Transverse colon (tissue), 4 donors: ENCODE measurements around the gene ABCA5.

Experiments
- POLR2AphosphoS5 ChIP-seq, 3 donors: sonication (generic); formaldehyde crosslinking; IDR thresholded peaks; one replicate each; pipeline ENCODE4 v1.6.1; 2016; ENCODE audit warnings: antibody characterized with exemption in 3 of 3
- TF ChIP-seq, protein P1 (sequence below), 5 experiments: fragments of 200-600 bp in 3 of 5; fragments of 450-650 bp in 2 of 5; sonication (generic) in 3 of 5; IDR thresholded peaks; 1 replicate in 2 of 5; 2 replicates in 3 of 5; pipeline ENCODE4 v1.5.1; 2016 to 2017; ENCODE audit warnings: antibody characterized with exemption in 5 of 5, inconsistent platforms in 3 of 5, mild to moderate bottlenecking in 2 of 5, moderate library complexity in 1 of 5

DNA sequence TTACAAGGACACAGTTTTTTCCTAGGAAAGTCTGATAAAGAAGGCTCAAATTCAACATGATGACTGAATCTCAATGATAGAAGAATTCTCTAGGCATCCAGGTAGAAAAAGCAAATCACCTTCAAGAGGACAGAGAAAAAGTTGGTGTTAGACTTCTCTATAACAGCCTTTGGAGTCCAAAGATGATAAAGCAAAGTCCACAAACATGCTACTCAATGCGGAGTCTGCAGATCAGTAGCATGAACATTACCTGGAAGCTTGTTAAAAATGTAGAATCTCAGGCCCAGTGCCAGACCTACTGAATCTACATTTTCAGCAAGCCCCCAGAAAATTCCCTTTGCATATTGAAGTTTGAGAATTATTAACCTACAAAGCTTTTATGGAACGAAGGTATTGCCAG is 46.1 kb upstream of the ABCA5 start:
- no peak for TF ChIP-seq POLR2AphosphoS5 (IDR thresholded peaks at IDR 0.05)
- TF ChIP-seq, protein P1, sequence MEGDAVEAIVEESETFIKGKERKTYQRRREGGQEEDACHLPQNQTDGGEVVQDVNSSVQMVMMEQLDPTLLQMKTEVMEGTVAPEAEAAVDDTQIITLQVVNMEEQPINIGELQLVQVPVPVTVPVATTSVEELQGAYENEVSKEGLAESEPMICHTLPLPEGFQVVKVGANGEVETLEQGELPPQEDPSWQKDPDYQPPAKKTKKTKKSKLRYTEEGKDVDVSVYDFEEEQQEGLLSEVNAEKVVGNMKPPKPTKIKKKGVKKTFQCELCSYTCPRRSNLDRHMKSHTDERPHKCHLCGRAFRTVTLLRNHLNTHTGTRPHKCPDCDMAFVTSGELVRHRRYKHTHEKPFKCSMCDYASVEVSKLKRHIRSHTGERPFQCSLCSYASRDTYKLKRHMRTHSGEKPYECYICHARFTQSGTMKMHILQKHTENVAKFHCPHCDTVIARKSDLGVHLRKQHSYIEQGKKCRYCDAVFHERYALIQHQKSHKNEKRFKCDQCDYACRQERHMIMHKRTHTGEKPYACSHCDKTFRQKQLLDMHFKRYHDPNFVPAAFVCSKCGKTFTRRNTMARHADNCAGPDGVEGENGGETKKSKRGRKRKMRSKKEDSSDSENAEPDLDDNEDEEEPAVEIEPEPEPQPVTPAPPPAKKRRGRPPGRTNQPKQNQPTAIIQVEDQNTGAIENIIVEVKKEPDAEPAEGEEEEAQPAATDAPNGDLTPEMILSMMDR (IDR thresholded peaks at IDR 0.05), result no peak
